ENCODE results near the gene FBXL16.

FBXL16 gene

DNA sequence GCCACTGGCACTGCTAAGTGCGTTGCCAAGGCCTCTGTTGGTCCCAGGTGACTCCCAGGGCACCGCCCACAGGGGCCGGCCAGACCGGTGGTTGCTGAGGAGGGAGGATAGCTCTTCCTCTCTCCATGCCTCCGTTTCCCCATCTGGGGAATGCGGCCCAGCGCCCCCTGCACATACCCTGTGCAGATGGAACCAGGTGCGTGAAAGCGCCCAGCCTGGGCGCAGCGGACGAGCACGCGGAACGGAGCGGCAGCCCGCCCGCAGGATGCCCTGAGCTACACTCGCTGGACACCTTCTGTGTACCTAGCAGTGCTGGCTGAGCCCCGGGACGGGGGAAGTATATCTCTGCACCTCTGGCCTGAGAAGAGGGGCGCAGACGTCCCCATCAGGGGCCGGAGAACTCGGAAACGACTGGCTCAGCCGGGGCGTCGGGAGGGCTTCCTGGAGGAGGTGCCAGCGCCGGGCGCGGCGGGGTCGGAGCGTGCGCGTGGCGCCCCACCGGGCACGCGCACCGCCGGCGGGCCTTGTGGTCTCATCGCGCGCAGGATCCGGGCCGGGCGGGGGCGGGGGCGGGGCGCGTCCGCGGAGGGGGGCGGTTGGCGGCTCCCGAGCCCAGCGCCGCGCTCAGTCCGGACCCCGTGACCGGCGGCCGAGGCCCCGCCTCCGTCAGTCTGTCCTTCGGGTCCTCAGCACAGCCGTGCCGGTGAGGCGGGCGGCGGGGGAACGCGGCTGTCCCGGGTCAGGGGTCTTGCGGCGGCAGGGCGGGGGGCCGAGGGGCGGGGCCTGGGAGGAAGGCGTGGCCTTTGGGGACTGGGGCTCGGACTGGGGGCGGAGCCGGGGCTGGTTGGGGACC is 21.1 kb upstream of the FBXL16 start, which contains the start of the genes CCDC78 and HAGHL:
CCDC78 (minus strand) TSS at position 6 of the 853 bp plus-strand sequence. CDS start 76 bp downstream, outside the sequence.
HAGHL (plus strand) TSS at position 669 of the 853 bp plus-strand sequence. CDS start 404 bp downstream, outside the sequence.
- Histone ChIP-seq H3F3A (ENCODE audit: low read depth) (no peaks in the 10 kb centered on the region), H3K79me2 (ENCODE audit: insufficient read depth, low read length) (no peaks in the 10 kb centered on the region), H3K9ac (ENCODE audit: low read depth, low read length, poor library complexity, severe bottlenecking) (peak within 1 kb of the TSS; percentile 67), H3K4me1 (ENCODE audit: insufficient read depth, low read length, poor library complexity, severe bottlenecking) (no peaks in the 10 kb centered on the region), H3K4me3 (ENCODE audit: low read length, poor library complexity, severe bottlenecking) (peak within 1 kb of the TSS; percentile 70), H3K27me3 (ENCODE audit: insufficient read depth, low read length, poor library complexity, severe bottlenecking) (no peaks in the 10 kb centered on the region), H3K9me3 (ENCODE audit: insufficient read depth, low read depth, low read length) (no peaks in the 10 kb centered on the region), H3K9me2 (replicated peaks; ENCODE audit: low read depth, low read length) (no peaks in the 10 kb centered on the region), H3K4me2 (ENCODE audit: low read depth, low read length, poor library complexity, severe bottlenecking) (peak within 1 kb of the TSS; percentile 81), H2AFZ (ENCODE audit: low read length) (no peak within 1 kb of the TSS), H3K36me3 (ENCODE audit: insufficient read depth, low read length) (no peaks in the 10 kb centered on the region), H4K20me1 (ENCODE audit: insufficient read depth, low read length, poor library complexity, severe bottlenecking) (no peaks in the 10 kb centered on the region)
- TF ChIP-seq CTCF (conservative IDR thresholded peaks at IDR 0.05; ENCODE audit: low read length) (no peak), EZH2phosphoT487 (IDR thresholded peaks at IDR 0.05; ENCODE audit: borderline replicate concordance) (no peak)

DNA sequence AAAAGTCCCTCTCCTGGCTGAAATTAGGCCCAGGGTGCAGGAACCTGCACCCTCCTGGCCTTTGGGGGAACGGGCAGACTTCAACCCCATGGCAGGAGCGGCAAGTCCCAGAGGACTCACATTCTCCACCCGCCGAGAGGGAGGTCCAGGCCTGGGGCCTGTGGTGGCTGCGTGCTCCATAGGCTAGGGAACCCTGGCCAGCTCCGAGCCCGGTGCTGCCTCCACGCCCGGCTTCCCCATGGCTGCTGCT is 20.5 kb upstream of the FBXL16 start:
- Histone ChIP-seq H2AFZ (ENCODE audit: low read length) (no peak overlapping the region), H3K4me2 (ENCODE audit: low read depth, low read length, poor library complexity, severe bottlenecking) (no peak overlapping the region)

GRCh38 chr16:725463-726187 is 20.0 kb upstream of the FBXL16 start:
- Histone ChIP-seq H3K4me3 (ENCODE audit: low read length, poor library complexity, severe bottlenecking) (no peak overlapping the region), H3F3A (ENCODE audit: low read depth) (no peaks in the 10 kb centered on the region), H3K36me3 (ENCODE audit: insufficient read depth, low read length) (no peaks in the 10 kb centered on the region), H3K4me1 (ENCODE audit: insufficient read depth, low read length, poor library complexity, severe bottlenecking) (no peaks in the 10 kb centered on the region), H3K9me3 (ENCODE audit: insufficient read depth, low read depth, low read length) (no peaks in the 10 kb centered on the region), H4K20me1 (ENCODE audit: insufficient read depth, low read length, poor library complexity, severe bottlenecking) (no peaks in the 10 kb centered on the region), H3K9ac (ENCODE audit: low read depth, low read length, poor library complexity, severe bottlenecking) (no peak overlapping the region), H3K27me3 (ENCODE audit: insufficient read depth, low read length, poor library complexity, severe bottlenecking) (no peaks in the 10 kb centered on the region), H3K9me2 (replicated peaks; ENCODE audit: low read depth, low read length) (no peaks in the 10 kb centered on the region), H3K4me2 (ENCODE audit: low read depth, low read length, poor library complexity, severe bottlenecking) (no peak overlapping the region), H3K79me2 (ENCODE audit: insufficient read depth, low read length) (no peaks in the 10 kb centered on the region), H2AFZ (ENCODE audit: low read length) (no peak overlapping the region)
- TF ChIP-seq CTCF (conservative IDR thresholded peaks at IDR 0.05; ENCODE audit: low read length) (no peak), EZH2phosphoT487 (IDR thresholded peaks at IDR 0.05; ENCODE audit: borderline replicate concordance) (no peak)

More for the DNA sequence above, 20.5 kb upstream of the FBXL16 start:
- Histone ChIP-seq H3K9me3 (ENCODE audit: insufficient read depth, low read depth, low read length) (no peaks in the 10 kb centered on the region), H3K27me3 (ENCODE audit: insufficient read depth, low read length, poor library complexity, severe bottlenecking) (no peaks in the 10 kb centered on the region), H3K4me3 (ENCODE audit: low read length, poor library complexity, severe bottlenecking) (no peak overlapping the region), H3K9ac (ENCODE audit: low read depth, low read length, poor library complexity, severe bottlenecking) (no peak overlapping the region), H4K20me1 (ENCODE audit: insufficient read depth, low read length, poor library complexity, severe bottlenecking) (no peaks in the 10 kb centered on the region), H3K36me3 (ENCODE audit: insufficient read depth, low read length) (no peaks in the 10 kb centered on the region), H3K79me2 (ENCODE audit: insufficient read depth, low read length) (no peaks in the 10 kb centered on the region), H3F3A (ENCODE audit: low read depth) (no peaks in the 10 kb centered on the region), H3K4me1 (ENCODE audit: insufficient read depth, low read length, poor library complexity, severe bottlenecking) (no peaks in the 10 kb centered on the region), H3K9me2 (replicated peaks; ENCODE audit: low read depth, low read length) (no peaks in the 10 kb centered on the region)
- TF ChIP-seq CTCF (conservative IDR thresholded peaks at IDR 0.05; ENCODE audit: low read length) (no peak), EZH2phosphoT487 (IDR thresholded peaks at IDR 0.05; ENCODE audit: borderline replicate concordance) (no peak)

Data from Loucy (cell line).